Subcutaneous adipose tissue (tissue), 4 donors: ENCODE results near the gene LUZP1. TPM values are rescaled to one million over a fixed set of nuclear protein-coding genes. Genes with fewer than 3 reads are reported as not detected.

Experiments used
- CTCF ChIP-seq: fragments of 450-650 bp; IDR thresholded peaks from one replicate; pipeline ENCODE4 v1.5.1; 2016; ENCODE audit warnings: low read depth, mild to moderate bottlenecking, control low read depth, antibody characterized with exemption, moderate library complexity
- total RNA-seq, 4 donors: library from RNA; depleted of rRNA; stranded (reverse); fragments of >200 nt; gene quantifications; one replicate each; pipeline ENCODE4 v1.1.0, GENCODE V29; 2016

Gene LUZP1
- total RNA-seq, 4 donors from 2014 or later: 23.3 to 30.3 (median 24.7) TPM

GRCh38 chr1:23148084-23148483 is 20.6 kb downstream of the LUZP1 start:
- TF ChIP-seq CTCF: no peak

GRCh38 chr1:23140940-23141596 is 27.6 kb downstream of the LUZP1 start:
- no peak for TF ChIP-seq CTCF

GRCh38 chr1:23135268-23135667 is 33.4 kb downstream of the LUZP1 start:
- TF ChIP-seq CTCF: no peak

- no peak for TF ChIP-seq CTCF
Measured at GRCh38 chr1:23134055-23134454, 34.6 kb downstream of the LUZP1 start.

- no peak for TF ChIP-seq CTCF
Measured at GRCh38 chr1:23133587-23133986, 35.1 kb downstream of the LUZP1 start.

GRCh38 chr1:23132033-23132432 is 36.6 kb downstream of the LUZP1 start:
- no peak for TF ChIP-seq CTCF

GRCh38 chr1:23129846-23130245 is 38.8 kb downstream of the LUZP1 start:
- TF ChIP-seq CTCF: no peak
